ENCODE results near the gene SDR9C7. TPM values are rescaled to one million over a fixed set of nuclear protein-coding genes. Genes with fewer than 3 reads are reported as not detected.

Gene SDR9C7
- total RNA-seq, 1 donor from 2014 or later, result not detected

DNA sequence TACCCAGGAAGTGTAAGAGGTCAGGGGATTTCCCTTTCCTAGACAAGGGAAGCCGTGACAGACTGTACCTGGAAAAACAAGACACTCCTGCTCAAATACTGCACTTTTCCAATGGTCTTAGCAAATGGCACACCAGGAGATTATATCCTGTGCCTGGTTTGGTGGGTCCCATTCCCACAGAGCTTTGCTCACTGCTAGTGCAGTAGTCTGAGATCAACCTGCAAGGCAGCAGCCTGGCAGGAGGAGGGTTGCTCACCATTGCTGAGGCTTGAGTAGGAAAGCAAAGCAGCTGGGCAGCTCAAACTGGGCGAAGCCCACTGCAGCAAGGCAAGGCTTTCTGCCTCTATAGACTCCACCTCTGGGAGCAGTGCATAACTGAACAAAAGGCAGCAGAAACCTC, 24.2 kb upstream of the SDR9C7 start:
- Mint-ChIP-seq H3K27me3 (no peaks in the 10 kb centered on the region), H3K4me3 (ENCODE audit: low read depth) (no peak overlapping the region), H3K4me1 (ENCODE audit: low read depth) (no peaks in the 10 kb centered on the region), H3K9me3 (ENCODE audit: low read depth) (peaks cover 23% of the 10 kb centered on the region), H3K36me3 (ENCODE audit: insufficient read depth) (peaks cover 5% of the 10 kb centered on the region), H3K27ac (no peak overlapping the region)
- DNase-seq (ENCODE audit: low spot score, unreplicated experiment), result no peak
- no peak for TF ChIP-seq CTCF (IDR thresholded peaks at IDR 0.05; ENCODE audit: unreplicated experiment)

GRCh38 chr12:56957229-56958052, 23.2 kb upstream of the SDR9C7 start, which contains the start of gene RDH16:
TSS of gene RDH16 (minus strand) at chr12:56957608. CDS start at chr12:56957462, 146 bp downstream.
- Mint-ChIP-seq H3K4me1 (ENCODE audit: low read depth) (no peaks in the 10 kb centered on the region), H3K9me3 (ENCODE audit: low read depth) (peaks cover 18% of the 10 kb centered on the region), H3K36me3 (ENCODE audit: insufficient read depth) (peaks cover 2% of the 10 kb centered on the region), H3K27me3 (no peaks in the 10 kb centered on the region), H3K4me3 (ENCODE audit: low read depth) (no peak within 1 kb of the TSS), H3K27ac (no peak within 1 kb of the TSS)
- DNase-seq (ENCODE audit: low spot score, unreplicated experiment), result no peak
- TF ChIP-seq CTCF (IDR thresholded peaks at IDR 0.05; ENCODE audit: unreplicated experiment), result no peak

DNA sequence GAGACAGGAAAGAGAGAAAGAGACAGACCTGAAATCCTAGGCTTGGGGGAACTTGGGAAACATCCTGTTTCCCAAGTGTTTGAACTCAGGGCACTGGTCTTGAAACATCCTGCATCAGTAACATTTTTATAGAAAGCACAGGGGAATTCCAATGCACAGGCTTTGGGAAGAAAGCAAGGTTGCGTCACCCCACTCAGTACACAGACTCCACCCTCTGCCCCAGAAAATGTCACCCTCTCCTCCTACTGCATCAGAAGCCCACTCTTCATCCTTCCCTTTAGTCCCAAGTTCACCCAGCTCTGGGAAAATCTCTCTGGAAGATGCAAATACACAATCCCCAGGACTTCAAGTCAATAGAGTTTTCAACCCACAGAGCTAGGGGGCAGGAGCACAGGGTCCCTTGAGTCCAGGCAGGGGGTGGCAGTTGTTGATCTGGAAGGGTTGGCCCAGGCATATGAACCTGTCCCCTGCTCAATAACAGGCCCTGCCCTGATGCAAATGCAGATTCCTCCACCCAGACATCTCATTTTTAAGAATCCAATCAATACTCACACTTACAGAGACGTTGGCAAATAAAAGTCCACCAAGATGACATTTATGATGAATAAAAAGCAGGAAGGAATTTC, 21.5 kb upstream of the SDR9C7 start:
- DNase-seq (ENCODE audit: low spot score, unreplicated experiment), result no peak

GRCh38 chr12:56954958-56955355, 20.7 kb upstream of the SDR9C7 start:
- H3K36me3 Mint-ChIP-seq (ENCODE audit: insufficient read depth), result no peaks in the 10 kb centered on the region
- H3K27ac Mint-ChIP-seq, result no peak overlapping the region
- H3K4me1 Mint-ChIP-seq (ENCODE audit: low read depth), result no peaks in the 10 kb centered on the region
- no peak for TF ChIP-seq CTCF (IDR thresholded peaks at IDR 0.05; ENCODE audit: unreplicated experiment)
- no peak for DNase-seq (ENCODE audit: low spot score, unreplicated experiment)
- H3K4me3 Mint-ChIP-seq (ENCODE audit: low read depth), result no peak overlapping the region
- peaks cover 3% of the 10 kb centered on the region for H3K9me3 Mint-ChIP-seq (ENCODE audit: low read depth)
- H3K27me3 Mint-ChIP-seq, result no peaks in the 10 kb centered on the region

More for the DNA sequence above, 21.5 kb upstream of the SDR9C7 start:
- Mint-ChIP-seq H3K27me3 (no peaks in the 10 kb centered on the region), H3K36me3 (ENCODE audit: insufficient read depth) (no peaks in the 10 kb centered on the region), H3K9me3 (ENCODE audit: low read depth) (peaks cover 4% of the 10 kb centered on the region), H3K4me1 (ENCODE audit: low read depth) (no peaks in the 10 kb centered on the region), H3K27ac (no peak overlapping the region), H3K4me3 (ENCODE audit: low read depth) (no peak overlapping the region)
- TF ChIP-seq CTCF (IDR thresholded peaks at IDR 0.05; ENCODE audit: unreplicated experiment), result no peak

- Mint-ChIP-seq H3K4me3 (ENCODE audit: low read depth) (no peak overlapping the region), H3K36me3 (ENCODE audit: insufficient read depth) (no peaks in the 10 kb centered on the region), H3K27ac (no peak overlapping the region), H3K27me3 (no peaks in the 10 kb centered on the region), H3K9me3 (ENCODE audit: low read depth) (peaks cover under 1% of the 10 kb centered on the region), H3K4me1 (ENCODE audit: low read depth) (no peaks in the 10 kb centered on the region)
- DNase-seq (ENCODE audit: low spot score, unreplicated experiment), result no peak
- TF ChIP-seq CTCF (IDR thresholded peaks at IDR 0.05; ENCODE audit: unreplicated experiment), result no peak
These were observed 20.1 kb upstream of the SDR9C7 start for GRCh38 chr12:56954057-56954957.
